GM21619 (cell line): ENCODE data around the gene POM121L2.

Source experiments
- ATAC-seq: cut with Tn5 transposase; IDR thresholded peaks from one replicate; pipeline ENCODE4 v1.9.1; 2021; ENCODE audit not compliant: unreplicated experiment

Gene POM121L2

GRCh38 chr6:27312146-27312949 lies at the start of gene POM121L2:
TSS of gene POM121L2 (minus strand) at chr6:27312273. CDS start at chr6:27312170, 103 bp downstream.
- peak; percentile 60 for ATAC-seq

DNA sequence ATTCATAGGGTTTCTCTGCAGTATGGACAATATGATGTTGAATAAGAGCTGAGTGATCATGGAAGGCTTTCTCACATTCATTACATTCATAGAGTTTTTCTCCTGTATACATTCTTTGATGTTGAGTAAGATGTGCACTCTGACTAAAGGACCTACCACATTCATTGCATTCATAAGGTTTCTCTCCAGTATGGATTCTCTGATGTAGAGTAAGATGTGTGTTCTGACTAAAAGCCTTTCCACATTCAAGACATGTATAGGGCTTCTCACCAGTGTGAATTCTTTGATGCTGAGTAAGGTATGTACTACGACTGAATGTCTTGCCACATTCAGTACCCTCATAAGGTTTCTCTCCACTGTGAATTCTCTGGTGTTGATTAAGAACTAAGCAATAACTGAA lies 47.2 kb upstream of the POM121L2 start:
- ATAC-seq: no peak

- ATAC-seq: no peak
These were observed 46.7 kb upstream of the POM121L2 start for GRCh38 chr6:27358786-27359185.

- no peak for ATAC-seq
These were observed 40.8 kb upstream of the POM121L2 start for GRCh38 chr6:27352850-27353249.

DNA sequence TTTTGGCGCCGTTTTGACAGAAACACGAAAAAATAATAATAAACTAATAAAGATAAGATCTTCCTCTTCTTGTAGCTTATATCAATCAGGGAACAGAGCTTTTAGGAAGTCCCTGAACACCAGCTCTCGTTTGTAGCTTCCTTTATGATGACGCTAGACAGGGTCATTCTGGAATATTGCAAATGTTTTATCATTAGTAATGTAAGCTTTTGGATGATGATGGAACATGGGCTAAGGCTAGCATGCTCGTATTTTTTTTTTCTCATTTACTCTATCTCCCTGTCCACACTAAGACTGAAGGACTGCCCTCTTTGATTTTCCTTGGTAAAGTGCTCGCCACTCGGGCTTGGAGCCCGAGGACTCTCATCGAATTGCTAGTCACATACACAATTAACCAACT lies 22.1 kb upstream of the POM121L2 start:
- ATAC-seq: no peak

DNA sequence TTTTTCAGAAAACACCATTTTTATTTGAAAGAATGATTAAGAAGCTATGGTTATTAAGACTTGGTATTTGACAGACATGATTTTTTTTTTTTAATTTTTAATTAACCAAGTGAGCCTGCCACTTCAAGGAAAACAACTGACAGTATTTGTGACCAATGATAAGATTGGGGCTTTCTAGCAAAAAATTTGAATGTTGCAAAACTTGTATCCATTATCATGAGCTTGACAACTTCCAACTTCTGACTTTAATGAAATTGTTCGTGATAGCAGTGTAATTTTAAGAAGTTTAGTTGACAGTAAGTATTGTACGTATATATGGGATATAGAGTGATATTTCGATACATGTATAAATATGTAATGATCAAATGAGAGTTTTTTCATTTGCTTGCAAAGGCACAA lies 21.6 kb upstream of the POM121L2 start:
- ATAC-seq: no peak

DNA sequence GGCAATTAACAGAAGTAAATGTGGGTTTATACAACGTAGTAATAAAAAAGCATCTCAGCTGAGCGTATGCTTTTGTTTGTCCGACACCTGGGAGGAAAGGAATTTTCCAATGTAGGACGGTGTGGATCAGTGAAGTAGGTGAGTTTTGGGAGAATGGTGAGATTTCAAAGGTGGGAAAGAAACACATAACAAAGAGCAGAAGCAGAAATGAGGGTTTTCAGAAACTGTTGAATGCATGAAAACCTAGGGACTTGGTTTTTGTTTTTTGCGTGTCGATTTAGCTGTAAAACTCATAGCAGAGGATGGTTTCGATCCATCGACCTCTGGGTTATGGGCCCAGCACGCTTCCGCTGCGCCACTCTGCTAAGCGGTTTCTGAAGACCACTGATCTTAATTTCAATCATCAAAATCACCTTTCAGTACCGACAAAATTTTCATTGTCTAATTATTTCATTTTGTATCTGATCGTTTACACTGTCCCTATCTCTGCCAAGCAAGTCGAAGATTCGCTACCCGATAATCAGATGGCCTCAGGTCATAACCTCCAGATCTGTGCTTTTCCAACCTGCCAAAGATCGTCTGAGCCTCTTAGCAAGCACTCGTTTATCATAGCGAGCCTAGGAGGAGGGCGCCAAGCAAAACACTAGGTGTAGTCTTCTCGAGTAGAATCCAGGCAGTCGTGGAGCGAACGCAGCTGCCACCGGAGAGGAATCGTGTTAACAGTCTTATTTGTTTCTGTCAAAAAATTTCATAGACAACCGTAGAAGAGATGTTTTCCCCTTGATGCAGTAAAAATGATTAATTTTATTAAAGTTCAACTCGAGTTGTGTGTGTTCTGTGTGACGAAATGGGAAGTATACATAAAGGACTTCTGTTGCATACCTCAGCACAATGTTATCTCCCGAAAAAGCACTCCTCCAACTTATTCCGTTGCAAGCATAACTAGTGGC lies 20.9 kb upstream of the POM121L2 start:
- ATAC-seq: no peak

GRCh38 chr6:27327023-27327738 lies 15.1 kb upstream of the POM121L2 start:
- ATAC-seq: no peak

- no peak for ATAC-seq
These were observed 9.8 kb upstream of the POM121L2 start for GRCh38 chr6:27321901-27322300.

DNA sequence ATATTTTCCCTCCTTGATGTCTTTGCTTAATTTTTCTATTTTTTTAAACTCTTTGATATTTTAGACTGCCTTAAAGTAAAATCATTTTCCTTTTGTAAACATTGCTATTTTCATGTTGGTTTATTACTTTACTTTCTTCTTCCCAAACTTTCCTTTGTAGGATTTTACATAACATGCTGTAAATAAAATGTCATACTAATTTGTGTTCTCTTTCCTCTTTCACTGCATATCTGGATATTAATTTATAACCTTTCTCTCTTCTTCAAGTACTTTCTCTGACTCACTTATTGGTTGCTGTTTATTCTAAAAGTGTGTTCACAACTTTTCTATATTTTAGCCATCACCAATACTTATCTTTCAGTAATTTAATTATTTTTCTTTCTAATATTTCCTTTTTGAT lies 9.3 kb upstream of the POM121L2 start:
- ATAC-seq: no peak

DNA sequence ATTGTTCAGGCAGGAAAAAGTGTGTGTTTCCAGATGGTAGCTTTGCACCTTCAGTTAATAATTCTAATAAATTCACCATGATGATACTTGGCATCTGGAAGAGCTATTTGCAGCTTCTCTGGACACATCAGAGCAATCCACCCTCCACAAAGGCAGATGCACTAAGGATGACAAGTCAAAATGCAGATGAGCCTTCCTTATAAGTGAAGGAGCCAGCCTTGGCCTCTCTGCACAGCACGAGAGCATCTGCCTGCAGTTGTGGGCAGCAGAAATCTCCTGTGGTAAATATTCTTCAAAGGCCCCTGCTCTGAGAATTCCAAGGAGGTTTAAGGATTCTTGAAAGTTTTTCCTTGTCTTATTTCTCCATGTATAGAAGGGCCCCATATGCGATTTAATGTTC lies 6.9 kb upstream of the POM121L2 start:
- ATAC-seq: no peak

DNA sequence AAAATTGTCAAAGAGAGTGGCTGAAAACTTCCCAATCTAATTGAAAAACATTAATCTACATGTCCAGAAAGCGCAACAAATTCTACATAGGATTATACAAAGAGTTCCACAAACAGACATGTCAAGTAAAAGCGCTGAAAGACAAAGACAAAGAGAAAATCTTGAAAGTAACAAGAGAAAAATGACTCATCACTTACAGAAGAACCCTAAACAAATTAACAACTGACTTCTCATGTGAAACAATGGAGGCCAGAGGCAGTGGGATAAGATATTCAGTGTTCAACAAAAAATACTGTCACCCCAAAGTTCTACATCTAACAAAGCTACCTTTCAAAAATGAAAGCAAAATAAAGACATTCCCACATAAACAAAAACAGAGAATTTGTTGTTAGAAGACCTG lies 2.0 kb upstream of the POM121L2 start:
- no peak for ATAC-seq

GRCh38 chr6:27312950-27313271 lies 838 bp upstream of the POM121L2 start:
- peak; percentile 32 for ATAC-seq

DNA sequence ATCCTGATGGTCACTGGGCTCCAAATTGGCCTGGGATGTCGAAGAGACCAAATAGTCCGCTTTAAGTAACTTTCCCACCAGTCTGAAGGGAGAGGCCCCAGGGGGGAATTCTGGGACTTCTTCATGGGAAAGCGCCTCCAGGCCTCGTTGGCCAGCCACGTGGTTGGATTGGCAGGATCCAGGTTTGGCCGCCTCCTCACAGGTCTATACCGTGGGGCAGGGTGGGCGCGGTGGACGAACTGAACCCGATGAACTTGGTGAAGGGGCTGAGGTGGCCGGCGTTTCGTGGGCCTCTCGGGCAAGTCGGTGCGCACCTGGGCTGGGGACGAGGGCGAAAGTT lies 297 bp downstream of the POM121L2 start:
- ATAC-seq: no peak

DNA sequence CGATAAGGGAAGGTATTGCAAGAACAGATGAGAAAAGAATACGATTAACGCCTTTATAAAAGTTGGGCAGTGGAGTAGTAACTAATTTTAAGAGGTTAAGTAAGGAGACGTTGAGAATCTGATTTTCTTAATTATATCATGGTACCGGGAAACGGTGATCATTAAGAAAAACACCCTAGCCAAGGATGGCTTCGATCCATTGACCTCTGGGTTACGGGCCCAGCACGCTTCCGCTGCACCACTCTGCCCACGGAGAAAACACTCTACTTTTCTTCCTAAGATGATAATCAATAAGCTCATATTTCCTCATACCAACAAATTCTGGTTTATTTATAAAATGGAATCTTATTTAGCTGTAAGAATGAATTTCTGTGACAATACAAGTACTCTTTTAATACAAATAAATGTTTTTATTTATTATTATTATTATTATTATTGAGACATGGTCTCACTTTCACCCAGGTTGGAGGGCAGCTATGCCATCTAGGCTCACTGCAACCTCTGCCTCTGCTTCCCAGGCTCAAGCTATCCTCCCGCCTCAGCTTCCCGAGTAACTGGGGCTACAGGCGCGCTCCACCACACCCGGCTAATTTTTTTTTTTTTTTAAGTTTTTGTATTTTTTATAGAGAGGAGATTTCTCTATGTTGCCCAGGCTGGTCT lies 8.3 kb downstream of the POM121L2 start:
- ATAC-seq: no peak

DNA sequence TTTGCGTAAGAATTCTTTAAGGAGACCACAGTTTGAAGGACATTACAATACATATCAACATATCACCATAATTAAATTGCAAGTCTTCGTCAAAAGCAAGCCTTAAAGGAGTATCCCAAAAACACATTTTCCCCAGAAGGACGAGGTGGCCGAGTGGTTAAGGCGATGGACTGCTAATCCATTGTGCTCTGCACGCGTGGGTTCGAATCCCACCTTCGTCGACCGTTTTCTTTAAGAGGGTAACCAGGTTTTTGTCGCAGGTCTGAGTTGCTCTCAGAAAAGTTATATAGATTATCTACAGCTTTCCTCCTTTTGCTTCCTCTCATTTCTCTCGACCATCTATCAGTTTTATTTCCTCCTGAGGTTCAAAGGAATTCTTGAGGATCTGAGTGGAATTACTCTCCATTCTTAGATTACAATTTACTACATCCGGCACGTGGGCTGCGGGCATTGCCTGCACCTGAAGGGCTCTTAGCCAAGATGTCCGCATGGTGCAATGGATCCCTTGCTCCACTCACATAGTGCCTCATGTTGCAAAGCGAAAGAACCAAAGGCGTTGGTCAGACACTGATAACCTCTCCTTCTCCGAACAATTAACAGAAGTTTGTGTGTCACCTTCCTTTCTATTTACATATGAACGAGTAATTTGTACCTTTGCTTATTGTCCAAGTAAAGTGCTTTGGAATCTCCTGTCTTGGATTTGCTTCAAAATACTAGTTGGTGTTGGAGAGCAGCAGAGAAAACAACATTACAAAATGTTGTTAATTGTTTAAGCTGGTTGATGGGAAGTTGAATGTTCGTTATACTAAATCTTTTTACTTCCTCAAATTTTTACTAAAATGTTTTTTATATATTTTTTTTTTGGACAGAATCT lies 14.0 kb downstream of the POM121L2 start:
- ATAC-seq: no peak

DNA sequence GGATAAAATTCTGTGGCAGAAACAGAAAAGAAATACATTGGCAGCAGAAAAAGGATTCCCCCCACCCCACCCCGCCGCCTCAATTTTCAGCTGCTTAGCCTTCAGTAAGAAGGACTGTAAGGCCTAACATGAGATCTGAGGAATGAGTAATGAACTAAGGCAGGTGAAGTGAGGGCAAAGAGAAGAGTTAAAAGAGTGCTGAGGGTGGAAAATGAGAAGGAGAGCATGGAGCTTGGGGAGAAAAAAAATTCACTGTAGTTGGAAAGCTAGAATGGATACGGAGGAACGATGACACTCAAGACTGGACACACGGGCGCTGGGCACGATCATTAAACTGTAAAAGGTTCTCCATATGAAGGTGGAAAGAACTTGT lies 14.6 kb downstream of the POM121L2 start:
- ATAC-seq: no peak

- no peak for ATAC-seq
These were observed 15.8 kb downstream of the POM121L2 start for GRCh38 chr6:27296106-27296783.

- no peak for ATAC-seq
These were observed 16.6 kb downstream of the POM121L2 start for GRCh38 chr6:27295301-27296079.
